GM23338 (cell line): ENCODE results near the gene PGS1. TPM values are rescaled to one million over a fixed set of nuclear protein-coding genes. Genes with fewer than 3 reads are reported as not detected.

ENCODE experiments used
- ATAC-seq: fragments of 200-7000 bp; cut with Tn5 transposase; 3 replicates; pipeline ENCODE4 v1.9.1; 2020
- DNase-seq: peaks from one replicate; pipeline ENCODE4 v3.0.0-alpha.2; 2015; ENCODE audit warnings: low spot score
- H2AFZ ChIP-seq: fragments of 200-600 bp; sonication (generic); 2 replicates; pipeline ENCODE4 v1.8.0; 2016; ENCODE audit warnings: antibody characterized with exemption, mild to moderate bottlenecking, moderate library complexity
- H3F3A ChIP-seq: fragments of 200-600 bp; sonication (generic); replicated peaks from 2 replicates; pipeline ENCODE4 v1.8.0; 2017; ENCODE audit warnings: antibody characterized with exemption, mixed run types, low read depth
- H3K27ac ChIP-seq: fragments of 200-600 bp; sonication (generic); 2 replicates; pipeline ENCODE4 v1.6.1; 2016; ENCODE audit warnings: low read depth
- H3K27me3 ChIP-seq: fragments of 200-600 bp; sonication (generic); 2 replicates; pipeline ENCODE4 v1.8.0; 2016; ENCODE audit warnings: mild to moderate bottlenecking, mixed run types, moderate library complexity; ENCODE audit not compliant: insufficient read depth
- H3K36me3 ChIP-seq: fragments of 200-600 bp; sonication (generic); 2 replicates; pipeline ENCODE4 v1.8.0; 2016; ENCODE audit warnings: mild to moderate bottlenecking; ENCODE audit not compliant: insufficient read depth
- H3K4me1 ChIP-seq: fragments of 200-600 bp; sonication (generic); 2 replicates; pipeline ENCODE4 v1.8.0; 2016; ENCODE audit warnings: mild to moderate bottlenecking, moderate library complexity; ENCODE audit not compliant: insufficient read depth
- H3K4me2 ChIP-seq: fragments of 200-600 bp; sonication (generic); 2 replicates; pipeline ENCODE4 v1.7.1; 2017; ENCODE audit warnings: mixed run types
- H3K4me3 ChIP-seq: fragments of 200-600 bp; sonication (generic); 2 replicates; pipeline ENCODE4 v1.6.1; 2016; ENCODE audit warnings: mixed run types
- H3K79me2 ChIP-seq: fragments of 200-600 bp; sonication (generic); replicated peaks from 2 replicates; pipeline ENCODE4 v1.8.0; 2017; ENCODE audit warnings: mild to moderate bottlenecking; ENCODE audit not compliant: insufficient read depth
- H3K9me2 ChIP-seq: fragments of 200-600 bp; sonication (generic); 2 replicates; pipeline ENCODE4 v1.8.0; 2017; ENCODE audit not compliant: insufficient read depth
- H4K20me1 ChIP-seq: fragments of 200-600 bp; sonication (generic); replicated peaks from 2 replicates; pipeline ENCODE4 v1.8.0; 2017; ENCODE audit warnings: mild to moderate bottlenecking; ENCODE audit not compliant: insufficient read depth
- H3K27ac Mint-ChIP-seq: 2 replicates; pipeline ENCODE4 v1.8.0; 2020; ENCODE audit warnings: inconsistent platforms, mild to moderate bottlenecking, moderate library complexity, mixed read lengths
- H3K27me3 Mint-ChIP-seq: 3 replicates; pipeline ENCODE4 v1.8.0; 2022; ENCODE audit warnings: low read depth, mild to moderate bottlenecking, moderate library complexity, mixed read lengths, inconsistent platforms; ENCODE audit not compliant: insufficient read depth, poor library complexity
- H3K36me3 Mint-ChIP-seq: 3 replicates; pipeline ENCODE4 v1.8.0; 2021; ENCODE audit warnings: low read depth, mild to moderate bottlenecking, inconsistent platforms, moderate library complexity, mixed read lengths
- H3K4me1 Mint-ChIP-seq: 3 replicates; pipeline ENCODE4 v1.8.0; 2020; ENCODE audit warnings: mild to moderate bottlenecking, inconsistent platforms, mixed read lengths
- H3K4me3 Mint-ChIP-seq: 3 replicates; pipeline ENCODE4 v1.8.0; 2021; ENCODE audit warnings: moderate library complexity, mild to moderate bottlenecking, inconsistent platforms, mixed read lengths
- H3K9me3 Mint-ChIP-seq: 3 replicates; pipeline ENCODE4 v1.8.0; 2020; ENCODE audit warnings: moderate library complexity, mild to moderate bottlenecking, inconsistent platforms, mixed read lengths
- EZH2 ChIP-seq: fragments of 200-600 bp; sonication (generic); IDR thresholded peaks from one replicate; pipeline ENCODE4 v1.8.0; 2017; ENCODE audit warnings: antibody characterized with exemption, mild to moderate bottlenecking, low read depth; ENCODE audit not compliant: unreplicated experiment
- EZH2phosphoT487 ChIP-seq: fragments of 200-600 bp; sonication (generic); IDR thresholded peaks from one replicate; pipeline ENCODE4 v1.8.1; 2018; ENCODE audit warnings: antibody characterized with exemption; ENCODE audit not compliant: unreplicated experiment
- JUNB ChIP-seq: IDR thresholded peaks from one replicate; pipeline ENCODE4 v1.6.1; 2016; ENCODE audit warnings: antibody characterized with exemption; ENCODE audit not compliant: unreplicated experiment
- NANOG ChIP-seq: IDR thresholded peaks from 2 replicates; pipeline ENCODE4 v1.6.1; 2016; ENCODE audit warnings: antibody characterized with exemption, borderline replicate concordance
- POLR2AphosphoS5 ChIP-seq: IDR thresholded peaks from 2 replicates; pipeline ENCODE4 v1.6.1; 2016; ENCODE audit warnings: antibody characterized with exemption, low read depth
- REST ChIP-seq: IDR thresholded peaks from one replicate; pipeline ENCODE4 v1.6.1; 2018; ENCODE audit warnings: antibody characterized with exemption; ENCODE audit not compliant: unreplicated experiment
- STAT1 ChIP-seq: IDR thresholded peaks from one replicate; pipeline ENCODE4 v1.6.1; 2016; ENCODE audit warnings: antibody characterized with exemption; ENCODE audit not compliant: unreplicated experiment
- ZNF114 ChIP-seq: fragments of 250-450 bp; sonication (Bioruptor Pico); IDR thresholded peaks from 2 replicates; pipeline ENCODE4 v1.5.0; 2020; ENCODE audit warnings: mild to moderate bottlenecking, moderate library complexity
- ZNF462 ChIP-seq: fragments of 250-450 bp; sonication (Bioruptor Pico); IDR thresholded peaks from 2 replicates; pipeline ENCODE4 v1.5.0; 2020; ENCODE audit warnings: mild to moderate bottlenecking, moderate library complexity
- polyA plus RNA-seq: library from polyadenylated mRNA; unstranded; fragments of >200 nt; fragmentation: Nextera tagmentation; extraction: Ambion mirVana; gene quantifications from 2 replicates; pipeline ENCODE4 v1.2.1, GENCODE V29; 2016
- total RNA-seq: library from RNA; depleted of rRNA; stranded (reverse); fragments of >200 nt; shearing (Covaris generic); gene quantifications from 2 replicates; pipeline ENCODE4 v1.2.3, GENCODE V29; 2014
- TF ChIP-seq, protein P1 (sequence below): IDR thresholded peaks from 2 replicates; pipeline ENCODE4 v1.6.1; 2016; ENCODE audit warnings: antibody characterized with exemption

The PGS1 gene
- total and polyA plus RNA-seq, 2 experiments from 2014 or later: 43.9 to 67.1 TPM

DNA sequence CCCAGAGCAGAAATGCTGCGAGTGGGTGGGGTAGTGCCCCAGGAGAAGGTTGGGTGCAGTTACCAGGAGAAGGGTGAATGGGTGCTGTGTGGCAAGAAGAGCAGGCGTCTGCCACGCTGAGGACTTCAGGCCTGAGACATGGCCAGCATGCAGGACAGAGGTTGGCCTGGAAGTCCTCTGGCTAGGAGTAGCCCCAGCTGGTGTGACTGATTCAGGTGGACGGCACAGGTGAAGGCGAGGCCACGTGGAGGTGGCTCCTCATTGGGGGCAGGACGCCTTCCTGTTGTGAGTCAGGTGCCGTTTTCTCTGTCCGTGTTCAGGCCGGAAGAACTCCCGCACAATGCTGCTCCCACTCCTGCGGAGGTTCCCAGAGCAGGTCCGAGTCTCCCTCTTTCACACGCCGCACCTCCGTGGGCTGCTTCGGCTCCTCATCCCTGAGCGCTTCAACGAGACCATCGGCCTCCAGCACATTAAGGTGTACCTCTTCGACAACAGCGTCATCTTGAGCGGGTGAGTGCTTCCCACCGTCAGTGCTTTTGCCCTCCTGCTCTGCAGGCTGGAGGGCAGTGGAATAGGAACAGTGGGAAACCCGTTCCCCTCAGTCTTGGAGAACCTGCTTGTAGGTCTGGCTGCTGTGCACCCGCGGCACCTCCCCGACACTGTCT, 20.7 kb downstream of the PGS1 start:
- H4K20me1 ChIP-seq: peaks cover 27% of the 10 kb centered on the region
- Mint-ChIP-seq H3K4me3 (no peak overlapping the region), H3K9me3 (no peaks in the 10 kb centered on the region), H3K36me3 (peaks cover 87% of the 10 kb centered on the region), H3K27ac (no peak overlapping the region; the same call in 1 of the 2 replicates), H3K27me3 (peaks cover 8% of the 10 kb centered on the region), H3K4me1 (no peaks in the 10 kb centered on the region; the same call in 2 of the 3 replicates)
- no peaks in the 10 kb centered on the region for H3K4me1 ChIP-seq
- DNase-seq (no peak), ATAC-seq (no peak)
- 0 out of 2 replicates have a peak, but pooled peaks cover 2% of the 10 kb centered on the region for H3F3A ChIP-seq
- H3K79me2 ChIP-seq: peaks cover 40% of the 10 kb centered on the region
- no peak for TF ChIP-seq REST
- H3K36me3 ChIP-seq: peaks cover 26% of the 10 kb centered on the region; the same call in 1 of the 2 replicates
- no peak overlapping the region for H3K27ac ChIP-seq
- H3K4me2 ChIP-seq: no peak overlapping the region
- no peaks in the 10 kb centered on the region for H3K9me2 ChIP-seq
- H3K4me3 ChIP-seq: no peak overlapping the region
- H3K27me3 ChIP-seq: no peaks in the 10 kb centered on the region
- no peak overlapping the region for H2AFZ ChIP-seq

DNA sequence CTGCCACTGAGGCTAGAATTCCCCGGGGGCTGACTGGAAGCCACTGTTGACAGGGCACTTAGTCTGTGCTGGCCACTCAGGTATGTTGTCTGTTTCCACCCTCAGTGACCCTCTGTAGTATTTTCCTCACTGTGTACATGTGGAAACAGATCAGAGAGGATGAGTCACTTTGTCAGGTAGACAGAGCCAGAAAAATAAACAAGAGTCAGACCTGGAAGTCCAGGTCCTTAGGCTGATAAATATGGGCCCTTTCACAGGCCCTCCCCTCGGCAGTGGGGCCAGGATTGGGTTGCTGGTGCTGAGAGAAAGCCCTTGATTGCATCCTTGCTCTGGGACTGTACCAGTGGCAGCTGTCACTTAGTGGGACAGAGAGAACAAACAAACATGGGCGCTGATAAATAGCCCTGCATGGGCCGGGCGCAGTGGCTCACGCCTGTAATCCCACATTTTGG, 21.3 kb downstream of the PGS1 start:
- no peaks in the 10 kb centered on the region for H3K9me2 ChIP-seq
- H3K27me3 ChIP-seq: no peaks in the 10 kb centered on the region
- H3K4me1 Mint-ChIP-seq: no peaks in the 10 kb centered on the region; the same call in 2 of the 3 replicates
- ATAC-seq (no peak), DNase-seq (no peak)
- H3K4me1 ChIP-seq: no peaks in the 10 kb centered on the region
- TF ChIP-seq ZNF462 (CRISPR knock-in tag) (no peak), STAT1 (no peak), EZH2 (no peak), ZNF114 (CRISPR knock-in tag) (no peak), EZH2phosphoT487 (no peak), JUNB (no peak), POLR2AphosphoS5 (no peak), NANOG (no peak)
- TF ChIP-seq, protein P1, sequence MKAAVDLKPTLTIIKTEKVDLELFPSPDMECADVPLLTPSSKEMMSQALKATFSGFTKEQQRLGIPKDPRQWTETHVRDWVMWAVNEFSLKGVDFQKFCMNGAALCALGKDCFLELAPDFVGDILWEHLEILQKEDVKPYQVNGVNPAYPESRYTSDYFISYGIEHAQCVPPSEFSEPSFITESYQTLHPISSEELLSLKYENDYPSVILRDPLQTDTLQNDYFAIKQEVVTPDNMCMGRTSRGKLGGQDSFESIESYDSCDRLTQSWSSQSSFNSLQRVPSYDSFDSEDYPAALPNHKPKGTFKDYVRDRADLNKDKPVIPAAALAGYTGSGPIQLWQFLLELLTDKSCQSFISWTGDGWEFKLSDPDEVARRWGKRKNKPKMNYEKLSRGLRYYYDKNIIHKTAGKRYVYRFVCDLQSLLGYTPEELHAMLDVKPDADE: no peak
- no peak overlapping the region for H3K27ac ChIP-seq
- no peak overlapping the region for H2AFZ ChIP-seq
- no peak overlapping the region for H3K4me2 ChIP-seq
- no peak overlapping the region for H3K4me3 ChIP-seq
- peaks cover 31% of the 10 kb centered on the region for H3K36me3 ChIP-seq
- H3K79me2 ChIP-seq: peaks cover 40% of the 10 kb centered on the region
- H3K27me3 Mint-ChIP-seq: peaks cover 8% of the 10 kb centered on the region
- H4K20me1 ChIP-seq: peaks cover 22% of the 10 kb centered on the region
- H3K27ac Mint-ChIP-seq: no peak overlapping the region
- H3K36me3 Mint-ChIP-seq: peaks cover 89% of the 10 kb centered on the region
- H3K9me3 Mint-ChIP-seq: no peaks in the 10 kb centered on the region
- H3K4me3 Mint-ChIP-seq: no peak overlapping the region
- H3F3A ChIP-seq: 0 out of 2 replicates have a peak, but pooled peaks cover 2% of the 10 kb centered on the region
